Fibroblast of pulmonary artery (primary cell): ENCODE results near the gene TACR1.
A peak's percentile ranks its signal among the peaks of the same experiment; 100 is the strongest.

Experiments used
- DNase-seq: peaks from one replicate; pipeline ENCODE4 v3.0.0-alpha.2; 2010; ENCODE audit warnings: low read depth
- H3K4me3 ChIP-seq: replicated peaks from 2 replicates; pipeline ENCODE4 v1.5.1; 2011; ENCODE audit warnings: low read depth, mild to moderate bottlenecking, control low read depth, low read length, moderate library complexity
- TF ChIP-seq, protein P1 (sequence below): IDR thresholded peaks from 2 replicates; pipeline ENCODE4 v1.5.1; 2011; ENCODE audit warnings: mild to moderate bottlenecking, control low read depth, low read length, inconsistent platforms; ENCODE audit errors: missing control alignments

Gene TACR1

DNA sequence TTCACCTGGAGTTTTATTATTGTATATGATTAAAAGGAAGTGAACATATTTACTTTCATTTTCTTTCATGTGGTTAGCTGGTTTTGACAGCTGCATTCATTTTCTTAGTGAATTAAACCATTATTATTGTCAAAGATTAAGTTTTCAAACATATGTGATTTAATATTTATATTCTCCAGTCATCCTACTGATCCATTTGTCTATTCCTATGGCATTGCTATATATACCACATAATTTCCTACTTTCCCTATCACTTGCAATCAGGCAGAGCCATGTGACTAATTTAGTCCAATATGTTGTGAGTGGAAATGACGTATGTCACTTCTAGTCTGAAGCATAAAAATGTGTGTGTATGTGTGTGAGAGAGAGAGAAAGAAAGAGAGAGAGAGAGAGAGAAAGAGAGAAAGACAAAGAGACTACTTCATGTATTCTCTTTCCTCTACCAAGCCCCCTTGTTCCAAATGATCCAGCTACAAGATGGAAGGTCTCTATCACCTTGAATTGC is 12.0 kb upstream of the TACR1 start:
- TF ChIP-seq, protein P1, sequence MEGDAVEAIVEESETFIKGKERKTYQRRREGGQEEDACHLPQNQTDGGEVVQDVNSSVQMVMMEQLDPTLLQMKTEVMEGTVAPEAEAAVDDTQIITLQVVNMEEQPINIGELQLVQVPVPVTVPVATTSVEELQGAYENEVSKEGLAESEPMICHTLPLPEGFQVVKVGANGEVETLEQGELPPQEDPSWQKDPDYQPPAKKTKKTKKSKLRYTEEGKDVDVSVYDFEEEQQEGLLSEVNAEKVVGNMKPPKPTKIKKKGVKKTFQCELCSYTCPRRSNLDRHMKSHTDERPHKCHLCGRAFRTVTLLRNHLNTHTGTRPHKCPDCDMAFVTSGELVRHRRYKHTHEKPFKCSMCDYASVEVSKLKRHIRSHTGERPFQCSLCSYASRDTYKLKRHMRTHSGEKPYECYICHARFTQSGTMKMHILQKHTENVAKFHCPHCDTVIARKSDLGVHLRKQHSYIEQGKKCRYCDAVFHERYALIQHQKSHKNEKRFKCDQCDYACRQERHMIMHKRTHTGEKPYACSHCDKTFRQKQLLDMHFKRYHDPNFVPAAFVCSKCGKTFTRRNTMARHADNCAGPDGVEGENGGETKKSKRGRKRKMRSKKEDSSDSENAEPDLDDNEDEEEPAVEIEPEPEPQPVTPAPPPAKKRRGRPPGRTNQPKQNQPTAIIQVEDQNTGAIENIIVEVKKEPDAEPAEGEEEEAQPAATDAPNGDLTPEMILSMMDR: no peak
- DNase-seq: no peak
- no peak overlapping the region for H3K4me3 ChIP-seq

DNA sequence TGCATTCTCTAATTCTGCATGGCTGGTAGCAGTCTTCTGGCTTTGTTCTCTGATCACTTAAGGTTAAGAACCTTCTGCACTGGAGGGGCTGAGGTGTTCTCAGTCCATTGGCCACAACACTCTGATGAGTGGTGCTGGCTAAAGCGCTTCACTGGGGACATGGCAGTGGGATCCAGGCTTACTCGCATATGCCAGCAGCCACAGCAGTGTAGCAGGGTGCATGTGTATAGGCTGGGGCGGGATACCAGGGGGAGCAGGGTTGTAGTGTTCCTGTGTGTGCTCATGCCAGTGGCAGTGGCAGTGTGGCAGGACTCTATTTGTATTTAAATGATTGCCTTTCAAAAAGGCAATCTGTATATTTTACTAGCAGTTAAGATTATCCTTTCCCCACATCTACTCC is 11.1 kb upstream of the TACR1 start:
- H3K4me3 ChIP-seq: no peak overlapping the region
- TF ChIP-seq, protein P1: no peak

DNA sequence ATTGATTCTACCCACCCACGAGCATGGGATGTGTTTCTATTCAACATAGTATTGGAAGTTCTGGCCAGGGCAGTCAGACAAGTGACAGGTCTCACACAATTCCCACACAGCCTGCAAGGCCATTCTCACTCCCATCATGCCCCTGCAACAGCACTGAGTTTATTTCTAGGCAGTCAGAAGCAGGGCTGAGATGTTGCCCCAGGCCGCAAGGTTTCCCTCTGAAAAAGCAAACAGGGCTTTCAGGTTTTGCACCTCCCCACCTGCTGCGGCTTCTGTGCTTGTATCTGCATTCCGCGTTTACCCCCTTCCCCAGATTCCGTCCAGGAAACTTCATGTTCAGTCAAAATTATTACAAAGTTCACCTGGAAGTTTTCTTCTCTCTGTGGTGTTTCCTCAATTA is 9.4 kb upstream of the TACR1 start:
- no peak for DNase-seq
- H3K4me3 ChIP-seq: no peak overlapping the region
- TF ChIP-seq, protein P1: no peak

More for the DNA sequence above, 11.1 kb upstream of the TACR1 start:
- no peak for DNase-seq

DNA sequence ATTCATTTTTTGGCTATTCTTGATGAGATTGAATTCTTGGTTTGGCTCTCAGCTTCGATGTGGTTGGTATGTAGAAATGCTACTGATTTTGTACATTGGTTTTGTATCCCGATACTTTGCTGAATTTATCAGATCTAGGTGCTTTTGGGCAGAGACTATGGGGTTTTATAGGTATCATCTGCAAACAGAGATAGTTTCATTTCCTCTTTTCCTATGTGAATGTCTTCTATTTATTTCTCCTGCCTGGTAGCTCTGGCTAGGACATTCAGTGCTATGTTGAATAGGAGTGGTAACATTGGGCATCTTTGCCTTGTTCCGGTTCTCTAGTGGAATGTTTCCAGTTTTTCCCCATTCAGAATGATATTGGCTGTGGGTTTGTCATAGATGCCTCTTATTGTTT is 5.5 kb upstream of the TACR1 start:
- no peak for DNase-seq
- TF ChIP-seq, protein P1: no peak

DNA sequence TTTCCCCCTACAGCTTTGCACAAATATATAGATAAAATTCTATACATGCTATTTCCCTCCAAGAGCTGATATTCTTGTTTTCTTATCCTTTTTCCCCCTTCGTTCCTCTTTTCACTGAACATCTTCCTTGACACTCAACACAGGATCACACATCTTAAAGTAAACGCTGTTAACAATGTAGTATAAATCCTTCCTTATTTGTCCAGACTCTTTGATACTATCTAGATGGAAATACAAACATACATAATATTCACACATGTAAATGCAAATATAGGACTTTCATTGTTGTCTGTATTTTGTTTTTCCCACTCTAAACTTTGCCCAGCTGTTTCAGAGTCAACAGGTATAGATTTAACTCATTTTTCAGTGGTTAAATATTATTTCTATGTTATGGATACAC is 3.0 kb upstream of the TACR1 start:
- no peak for DNase-seq
- TF ChIP-seq, protein P1: no peak

More for the DNA sequence above, 5.5 kb upstream of the TACR1 start:
- no peak overlapping the region for H3K4me3 ChIP-seq

DNA sequence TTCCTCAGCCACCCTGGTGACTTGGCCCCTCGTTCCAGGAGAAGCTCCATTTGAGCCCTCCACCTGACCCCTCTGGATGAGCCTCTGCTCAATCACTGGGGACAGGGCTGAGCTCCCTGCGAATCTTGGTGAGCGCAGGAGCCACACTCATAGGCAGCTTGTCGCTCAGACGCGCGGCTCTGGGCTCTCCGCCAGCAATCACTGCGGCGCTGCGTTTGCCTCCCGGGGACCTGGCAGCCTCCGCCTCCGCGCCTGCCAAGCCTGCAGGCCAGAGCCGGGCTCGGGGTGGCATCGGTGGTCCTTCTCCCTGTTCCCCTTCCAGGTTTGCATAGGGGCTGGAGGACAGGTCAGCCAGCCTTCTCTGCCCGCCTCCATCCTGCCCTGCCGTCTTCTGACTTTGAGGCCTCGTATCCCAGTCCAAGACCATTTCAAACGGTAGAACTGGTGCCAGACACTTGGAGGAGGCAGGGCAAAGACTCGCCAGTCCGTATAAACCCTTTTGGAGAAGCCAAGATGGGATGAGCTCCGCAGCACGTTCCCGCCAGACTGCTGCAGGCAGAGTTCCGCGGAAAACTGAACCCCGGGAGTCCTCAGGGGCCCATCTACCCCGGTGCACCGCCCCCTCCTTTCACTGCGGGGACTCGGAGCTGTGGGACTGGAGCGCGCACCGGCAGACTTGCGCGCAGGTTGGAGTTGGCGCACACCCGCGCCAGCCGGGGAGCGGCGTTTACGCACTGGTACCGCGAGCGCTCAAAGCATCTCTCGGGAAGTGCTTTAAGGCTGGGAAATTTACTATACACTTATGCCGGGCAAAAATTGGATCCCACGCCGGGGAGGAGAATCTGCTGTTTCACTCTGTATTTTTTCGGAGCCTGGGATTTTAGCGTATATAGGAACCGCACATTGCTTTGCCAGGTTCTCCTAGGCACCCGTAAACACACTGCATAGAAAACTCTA is 1.1 kb upstream of the TACR1 start:
- TF ChIP-seq, protein P1: no peak
- H3K4me3 ChIP-seq: peak overlapping the region; percentile 46
- peak; percentile 33 for DNase-seq

More for the DNA sequence above, 3.0 kb upstream of the TACR1 start:
- no peak overlapping the region for H3K4me3 ChIP-seq
